Brain microvascular endothelial cell (primary cell): Measurements from ENCODE around the gene PRAMEF25.
"Not testable (repeated sequence)": the region's sequence is repeated elsewhere in the genome, so short reads cannot be mapped to it uniquely, and the experiment has no call there.

Experiments used
- DNase-seq: peaks from one replicate; pipeline ENCODE4 v3.0.0-alpha.2; 2020
- H3K27ac ChIP-seq: fragments of 250-450 bp; sonication (Bioruptor Pico); 2 replicates; pipeline ENCODE4 v1.5.1; 2020; ENCODE audit warnings: mild to moderate bottlenecking, moderate library complexity
- H3K27me3 ChIP-seq: fragments of 250-450 bp; sonication (Bioruptor Pico); replicated peaks from 2 replicates; pipeline ENCODE4 v1.5.1; 2020; ENCODE audit warnings: mild to moderate bottlenecking
- H3K36me3 ChIP-seq: fragments of 250-450 bp; sonication (Bioruptor Pico); replicated peaks from 2 replicates; pipeline ENCODE4 v1.5.1; 2020; ENCODE audit warnings: mild to moderate bottlenecking
- H3K4me3 ChIP-seq: 2 replicates; pipeline ENCODE4 v1.5.1; 2011; ENCODE audit warnings: low read depth, mild to moderate bottlenecking, control low read depth, low read length, moderate library complexity
- in situ Hi-C: cut with HindIII; loops from 2 replicates; pipeline ENCODE4 v1.10.0; 2017; ENCODE audit warnings: low sequenced_read_pairs, low pct_ligation_motif_present

The PRAMEF25 gene

DNA sequence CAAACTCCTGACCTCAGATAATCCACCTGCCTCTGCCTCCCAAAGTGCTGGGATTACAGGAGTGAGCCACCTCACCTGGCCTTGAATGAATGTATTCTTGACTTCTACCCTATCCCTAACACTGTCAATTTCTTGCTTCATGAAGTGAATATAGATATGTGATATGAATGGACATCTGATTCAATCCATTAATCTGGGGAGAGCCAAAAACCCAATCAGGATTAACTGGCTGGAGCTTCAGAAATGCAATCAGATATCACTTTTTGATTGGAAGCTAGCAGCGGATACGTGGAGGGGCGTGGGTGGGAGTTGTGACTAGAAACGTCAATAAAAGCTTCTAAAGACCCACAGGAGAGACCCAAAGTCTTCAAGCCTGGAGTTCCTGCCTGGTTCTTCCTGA, at the start of gene PRAMEF25:
TSS of gene PRAMEF25 (plus strand) at position 301 of the 400 bp plus-strand sequence. CDS start 2,920 bp downstream, outside the sequence.
- H3K4me3 ChIP-seq, H3K27me3 ChIP-seq, H3K36me3 ChIP-seq, in situ Hi-C loops, DNase-seq, H3K27ac ChIP-seq: not testable (repeated sequence)

DNA sequence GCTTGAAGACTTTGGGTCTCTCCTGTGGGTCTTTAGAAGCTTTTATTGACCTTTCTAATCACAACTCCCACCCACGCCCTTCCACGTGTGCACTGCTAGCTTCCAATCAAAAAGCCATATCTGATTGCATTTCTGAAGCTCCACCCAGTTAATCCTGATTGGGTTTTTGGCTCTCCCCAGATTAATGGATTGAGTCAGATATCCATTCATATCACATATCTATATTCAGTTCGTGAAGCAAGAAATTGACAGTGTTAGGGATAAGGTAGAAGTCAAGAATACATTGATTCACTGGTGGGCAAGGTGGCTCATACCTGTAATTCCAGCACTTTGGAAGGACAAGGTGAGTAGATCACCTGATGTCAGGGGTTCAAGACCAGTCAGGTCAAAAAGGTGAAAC, 14.1 kb upstream of the PRAMEF25 start, which contains the start of gene PRAMEF27:
TSS of gene PRAMEF27 (minus strand) at position 101 of the 400 bp plus-strand sequence. CDS start 2,916 bp downstream, outside the sequence.
- in situ Hi-C loops, H3K27me3 ChIP-seq: not testable (repeated sequence)

DNA sequence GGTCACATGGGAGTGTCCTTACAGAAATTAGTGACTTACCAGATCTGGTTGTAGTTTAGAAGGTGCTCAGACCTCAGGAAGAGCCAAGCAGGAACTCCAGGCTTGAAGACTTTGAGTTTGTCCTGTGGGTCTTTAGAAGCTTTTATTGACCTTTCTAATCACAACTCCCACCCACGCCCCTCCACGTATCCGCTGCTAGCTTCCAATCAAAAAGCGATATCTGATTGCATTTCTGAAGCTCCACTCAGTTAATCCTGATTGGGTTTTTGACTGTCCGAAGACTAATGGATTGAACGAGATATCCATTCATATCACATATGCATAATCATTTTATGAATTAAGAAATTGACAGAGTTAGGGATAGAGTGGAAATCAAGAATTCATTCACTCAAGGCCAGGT, 46.2 kb downstream of the PRAMEF25 start, which contains the start of gene HNRNPCL2:
TSS of gene HNRNPCL2 (minus strand) at position 101 of the 400 bp plus-strand sequence. CDS start 454 bp downstream, outside the sequence.
- in situ Hi-C loops, H3K27me3 ChIP-seq, DNase-seq, H3K36me3 ChIP-seq, H3K4me3 ChIP-seq, H3K27ac ChIP-seq: not testable (repeated sequence)

More for the DNA sequence above, 14.1 kb upstream of the PRAMEF25 start, which contains the start of gene PRAMEF27:
- not testable (repeated sequence) for H3K27ac ChIP-seq, DNase-seq, H3K4me3 ChIP-seq, H3K36me3 ChIP-seq
